Endometrial microvascular endothelial cells (primary cell): ENCODE measurements around the gene KIT. TPM values are rescaled to one million over a fixed set of nuclear protein-coding genes. Genes with fewer than 3 reads are reported as not detected.

ENCODE experiments used
- in situ Hi-C: cut with HindIII; loops from 2 replicates; pipeline ENCODE4 v1.10.0; 2017; ENCODE audit warnings: low sequenced_read_pairs, low pct_unique_long_range_greater_than_20kb; ENCODE audit errors: inconsistent ontology term
- total RNA-seq: library from RNA; depleted of rRNA; stranded (reverse); fragments of >200 nt; gene quantifications from one replicate; pipeline ENCODE4 v1.2.3, GENCODE V29; 2015; ENCODE audit errors: inconsistent ontology term

Gene KIT
- total RNA-seq, 1 donor from 2014 or later = 0.09 TPM

DNA sequence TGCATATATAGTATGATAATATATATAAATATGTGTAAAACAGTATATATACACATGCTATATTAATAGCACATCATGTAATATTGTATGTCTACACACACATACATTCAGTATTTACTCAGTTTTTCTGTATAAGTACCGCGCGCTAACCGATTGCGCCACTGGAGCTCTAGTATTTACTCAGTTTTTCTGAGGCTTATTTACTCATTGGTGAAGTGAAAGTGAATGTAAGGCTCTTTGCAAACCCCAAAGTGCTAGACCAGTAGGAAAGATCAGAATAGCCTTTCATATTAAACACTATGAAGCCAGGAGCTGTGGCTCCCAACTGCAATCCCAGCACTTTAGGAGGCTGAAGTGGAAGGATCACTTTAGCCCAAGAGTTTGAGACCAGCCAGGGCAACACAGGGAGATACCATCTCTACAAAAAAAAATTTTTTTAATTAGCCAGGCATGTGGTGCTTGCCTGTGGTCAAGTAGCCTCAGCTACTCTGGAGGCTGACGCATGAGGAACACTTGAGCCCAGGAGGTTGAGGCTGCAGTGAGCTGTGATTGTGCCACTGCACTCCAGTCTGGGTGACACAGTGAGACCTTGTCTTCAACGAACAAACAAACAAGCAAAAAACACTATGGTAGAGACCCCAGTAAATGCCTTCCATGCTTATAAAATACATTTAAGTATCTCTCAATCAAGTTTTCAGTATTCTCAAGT lies 125.8 kb downstream of the KIT start:
- in situ Hi-C loops = no loop called here

- in situ Hi-C loops = no loop called here
Measured at GRCh38 chr4:54784161-54784671, 126.5 kb downstream of the KIT start.
